Gastroesophageal sphincter (tissue), 3 donors: ENCODE measurements around the gene MAGEA8.

ENCODE experiments used
- POLR2A ChIP-seq, 2 donors: fragments of 450-650 bp; IDR thresholded peaks; one replicate each; pipeline ENCODE4 v1.6.1; 2017; ENCODE audit warnings: antibody characterized with exemption in 2 of 2, mild to moderate bottlenecking in 2 of 2, moderate library complexity in 1 of 2
- TF ChIP-seq, protein P1 (sequence below), 4 experiments: fragments of 200-600 bp in 2 of 4; fragments of 450-650 bp in 2 of 4; sonication (generic) in 1 of 4; IDR thresholded peaks; one replicate each; pipeline ENCODE4 v1.5.1; 2017 to 2019; ENCODE audit warnings: antibody characterized with exemption in 4 of 4, mild to moderate bottlenecking in 2 of 4, moderate library complexity in 2 of 4

DNA sequence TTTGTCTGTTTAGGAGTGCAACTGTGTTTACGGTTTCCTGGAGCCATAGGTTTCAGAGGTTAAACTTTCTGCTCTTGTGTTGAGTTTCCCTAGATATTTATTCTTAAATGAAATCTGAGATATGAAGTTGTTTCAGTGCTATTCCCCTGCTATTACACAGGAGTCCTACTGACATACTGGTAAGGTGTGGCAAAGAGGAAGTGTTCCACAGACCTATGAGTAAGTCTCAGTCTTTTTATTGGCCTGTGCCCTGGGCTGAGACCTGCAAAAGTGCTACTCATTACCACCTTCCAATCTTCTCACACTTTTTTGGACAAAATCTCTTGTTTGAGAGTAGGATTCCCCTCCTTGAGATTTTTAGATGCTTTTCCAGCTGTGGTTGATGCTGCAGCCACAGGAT, 35.6 kb upstream of the MAGEA8 start:
- TF ChIP-seq, protein P1, sequence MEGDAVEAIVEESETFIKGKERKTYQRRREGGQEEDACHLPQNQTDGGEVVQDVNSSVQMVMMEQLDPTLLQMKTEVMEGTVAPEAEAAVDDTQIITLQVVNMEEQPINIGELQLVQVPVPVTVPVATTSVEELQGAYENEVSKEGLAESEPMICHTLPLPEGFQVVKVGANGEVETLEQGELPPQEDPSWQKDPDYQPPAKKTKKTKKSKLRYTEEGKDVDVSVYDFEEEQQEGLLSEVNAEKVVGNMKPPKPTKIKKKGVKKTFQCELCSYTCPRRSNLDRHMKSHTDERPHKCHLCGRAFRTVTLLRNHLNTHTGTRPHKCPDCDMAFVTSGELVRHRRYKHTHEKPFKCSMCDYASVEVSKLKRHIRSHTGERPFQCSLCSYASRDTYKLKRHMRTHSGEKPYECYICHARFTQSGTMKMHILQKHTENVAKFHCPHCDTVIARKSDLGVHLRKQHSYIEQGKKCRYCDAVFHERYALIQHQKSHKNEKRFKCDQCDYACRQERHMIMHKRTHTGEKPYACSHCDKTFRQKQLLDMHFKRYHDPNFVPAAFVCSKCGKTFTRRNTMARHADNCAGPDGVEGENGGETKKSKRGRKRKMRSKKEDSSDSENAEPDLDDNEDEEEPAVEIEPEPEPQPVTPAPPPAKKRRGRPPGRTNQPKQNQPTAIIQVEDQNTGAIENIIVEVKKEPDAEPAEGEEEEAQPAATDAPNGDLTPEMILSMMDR (IDR thresholded peaks at IDR 0.05), result no peak
- TF ChIP-seq POLR2A (IDR thresholded peaks at IDR 0.05), result no peak
